ENCODE data around the gene RRP8.

DNA sequence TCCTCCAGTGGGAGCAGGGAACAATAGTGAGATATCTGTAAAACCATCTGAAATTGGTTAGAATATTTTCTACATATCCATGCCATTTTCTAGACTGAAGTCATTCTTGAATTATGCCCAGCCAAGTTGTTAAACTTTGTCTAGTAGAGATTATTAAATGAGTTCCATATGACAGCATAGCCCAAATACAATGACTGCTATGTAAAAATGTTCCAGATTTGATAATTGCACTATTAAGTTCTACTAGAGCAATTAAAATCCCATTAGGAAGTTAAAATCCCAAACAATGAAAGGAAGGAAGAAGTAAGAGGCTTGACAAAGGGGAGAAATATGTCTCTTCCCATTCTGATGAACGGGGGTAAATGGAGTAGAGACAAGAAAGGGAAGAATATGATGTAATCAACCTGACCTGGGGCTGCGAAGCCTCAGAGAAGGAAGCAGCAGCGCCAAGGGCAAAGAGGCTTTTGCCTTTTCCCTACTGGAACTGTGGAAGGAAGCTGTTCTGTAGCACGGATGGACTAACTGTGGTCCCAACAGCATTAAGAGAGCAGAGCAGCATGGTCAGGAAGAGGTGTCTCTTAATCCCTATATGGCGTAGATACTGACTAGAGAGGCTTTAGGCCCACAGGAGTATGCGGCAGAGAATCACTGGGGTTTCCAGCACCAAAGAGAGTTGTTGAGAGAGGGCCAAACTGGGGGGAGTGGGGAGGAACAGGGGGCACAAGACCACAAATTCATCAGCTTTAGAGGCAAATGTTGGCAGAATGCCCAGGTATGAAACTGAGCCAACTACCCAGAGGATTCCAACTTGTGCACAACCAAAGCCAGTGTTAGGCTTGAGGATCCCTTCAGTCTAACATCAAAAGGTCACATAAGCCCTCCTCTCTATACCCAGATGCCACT is 26.7 kb downstream of the RRP8 start:
- TF ChIP-seq FOXM1 (IDR thresholded peaks at IDR 0.05; ENCODE audit: borderline replicate concordance, low read depth): no peak
- no peak for TF ChIP-seq YY1 (IDR thresholded peaks at IDR 0.05; ENCODE audit: low read depth)
- TF ChIP-seq CREB1 (IDR thresholded peaks at IDR 0.05; ENCODE audit: low read depth): no peak
- no peak for TF ChIP-seq RAD21 (IDR thresholded peaks at IDR 0.05; ENCODE audit: low read depth)
- TF ChIP-seq ZBTB7A (IDR thresholded peaks at IDR 0.05; ENCODE audit: low read depth): no peak
- no peak for TF ChIP-seq CEBPB (IDR thresholded peaks at IDR 0.05)
- no peak for TF ChIP-seq TAF1 (IDR thresholded peaks at IDR 0.05; ENCODE audit: low read depth)
- TF ChIP-seq EGR1 (IDR thresholded peaks at IDR 0.05): no peak
- no peak for TF ChIP-seq USF1 (IDR thresholded peaks at IDR 0.05)
- TF ChIP-seq EP300 (IDR thresholded peaks at IDR 0.05; ENCODE audit: borderline replicate concordance): no peak
- TF ChIP-seq, protein P1, sequence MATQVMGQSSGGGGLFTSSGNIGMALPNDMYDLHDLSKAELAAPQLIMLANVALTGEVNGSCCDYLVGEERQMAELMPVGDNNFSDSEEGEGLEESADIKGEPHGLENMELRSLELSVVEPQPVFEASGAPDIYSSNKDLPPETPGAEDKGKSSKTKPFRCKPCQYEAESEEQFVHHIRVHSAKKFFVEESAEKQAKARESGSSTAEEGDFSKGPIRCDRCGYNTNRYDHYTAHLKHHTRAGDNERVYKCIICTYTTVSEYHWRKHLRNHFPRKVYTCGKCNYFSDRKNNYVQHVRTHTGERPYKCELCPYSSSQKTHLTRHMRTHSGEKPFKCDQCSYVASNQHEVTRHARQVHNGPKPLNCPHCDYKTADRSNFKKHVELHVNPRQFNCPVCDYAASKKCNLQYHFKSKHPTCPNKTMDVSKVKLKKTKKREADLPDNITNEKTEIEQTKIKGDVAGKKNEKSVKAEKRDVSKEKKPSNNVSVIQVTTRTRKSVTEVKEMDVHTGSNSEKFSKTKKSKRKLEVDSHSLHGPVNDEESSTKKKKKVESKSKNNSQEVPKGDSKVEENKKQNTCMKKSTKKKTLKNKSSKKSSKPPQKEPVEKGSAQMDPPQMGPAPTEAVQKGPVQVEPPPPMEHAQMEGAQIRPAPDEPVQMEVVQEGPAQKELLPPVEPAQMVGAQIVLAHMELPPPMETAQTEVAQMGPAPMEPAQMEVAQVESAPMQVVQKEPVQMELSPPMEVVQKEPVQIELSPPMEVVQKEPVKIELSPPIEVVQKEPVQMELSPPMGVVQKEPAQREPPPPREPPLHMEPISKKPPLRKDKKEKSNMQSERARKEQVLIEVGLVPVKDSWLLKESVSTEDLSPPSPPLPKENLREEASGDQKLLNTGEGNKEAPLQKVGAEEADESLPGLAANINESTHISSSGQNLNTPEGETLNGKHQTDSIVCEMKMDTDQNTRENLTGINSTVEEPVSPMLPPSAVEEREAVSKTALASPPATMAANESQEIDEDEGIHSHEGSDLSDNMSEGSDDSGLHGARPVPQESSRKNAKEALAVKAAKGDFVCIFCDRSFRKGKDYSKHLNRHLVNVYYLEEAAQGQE (IDR thresholded peaks at IDR 0.05; ENCODE audit: low read depth): no peak
- peak; percentile 67 for TF ChIP-seq NFIC (IDR thresholded peaks at IDR 0.05)
- TF ChIP-seq MAX (IDR thresholded peaks at IDR 0.05): no peak
- no peak for TF ChIP-seq TEAD4 (IDR thresholded peaks at IDR 0.05)

Measured in Ishikawa (cell line).